Lower leg skin (tissue), 3 donors: ENCODE results near the gene CCHCR1.

Source experiments
- CTCF ChIP-seq, 3 donors: fragments of 450-650 bp; IDR thresholded peaks; one replicate each; pipeline ENCODE4 v1.5.1; 2016; ENCODE audit warnings: antibody characterized with exemption in 3 of 3, mild to moderate bottlenecking in 3 of 3, moderate library complexity in 2 of 3
- POLR2A ChIP-seq, 2 donors: fragments of 450-650 bp; IDR thresholded peaks; one replicate each; pipeline ENCODE4 v1.6.1; 2016 to 2017; ENCODE audit warnings: antibody characterized with exemption in 2 of 2, mild to moderate bottlenecking in 1 of 2, moderate library complexity in 1 of 2

GRCh38 chr6:31149827-31150447 lies 7.7 kb downstream of the CCHCR1 start:
- no peak for TF ChIP-seq CTCF (IDR thresholded peaks at IDR 0.05)
- TF ChIP-seq POLR2A (IDR thresholded peaks at IDR 0.05), result no peak
